Natural killer cell (primary cell): ENCODE results near the gene ZNF333. TPM values are rescaled to one million over a fixed set of nuclear protein-coding genes. Genes with fewer than 3 reads are reported as not detected.

Experiments used
- ATAC-seq, 3 donors: fragments of 150-1000 bp in 2 of 3; fragments of 200-7000 bp in 1 of 3; cut with Tn5 transposase; 1 replicate in 1 of 3; 2 replicates in 2 of 3; pipeline ENCODE4 v1.10.0; 2021; ENCODE audit warnings: mild to moderate bottlenecking in 2 of 3, moderate library complexity in 2 of 3
- DNase-seq, 2 donors: peaks; one replicate each; pipeline versions ENCODE4 v3.0.0 to v3.0.0-alpha.2; 2013 to 2021; ENCODE audit warnings: mixed read lengths in 1 of 2
- H3K27ac ChIP-seq: one replicate; pipeline ENCODE4 v1.5.1; 2013; ENCODE audit warnings: mild to moderate bottlenecking, low read length
- H3K27me3 ChIP-seq: one replicate; pipeline ENCODE4 v1.6.1; 2013; ENCODE audit warnings: low read length; ENCODE audit not compliant: control insufficient read depth, insufficient read depth
- H3K36me3 ChIP-seq: one replicate; pipeline ENCODE4 v1.6.1; 2013; ENCODE audit warnings: low read length; ENCODE audit not compliant: control insufficient read depth, insufficient read depth
- H3K4me1 ChIP-seq: one replicate; pipeline ENCODE4 v1.6.1; 2013; ENCODE audit warnings: low read length; ENCODE audit not compliant: control insufficient read depth, insufficient read depth
- H3K4me3 ChIP-seq: one replicate; pipeline ENCODE4 v1.5.1; 2013; ENCODE audit warnings: low read length
- H3K9me3 ChIP-seq: one replicate; pipeline ENCODE4 v1.6.1; 2013; ENCODE audit warnings: low read length; ENCODE audit not compliant: control insufficient read depth, insufficient read depth
- H3K27ac Mint-ChIP-seq, 2 donors: one replicate each; pipeline ENCODE4 v1.8.0; 2022; ENCODE audit warnings: mild to moderate bottlenecking in 2 of 2, mixed read lengths in 2 of 2, moderate library complexity in 1 of 2
- H3K27me3 Mint-ChIP-seq, 2 donors: one replicate each; pipeline ENCODE4 v1.8.0; 2022; ENCODE audit warnings: low read depth in 2 of 2, mixed read lengths in 2 of 2
- H3K36me3 Mint-ChIP-seq: one replicate; pipeline ENCODE4 v1.8.0; 2022; ENCODE audit warnings: mixed read lengths
- H3K4me1 Mint-ChIP-seq, 2 donors: one replicate each; pipeline ENCODE4 v1.8.0; 2022; ENCODE audit warnings: mixed read lengths in 2 of 2
- H3K4me3 Mint-ChIP-seq: one replicate; pipeline ENCODE4 v1.8.0; 2022; ENCODE audit warnings: mild to moderate bottlenecking, moderate library complexity, mixed read lengths
- H3K9me3 Mint-ChIP-seq, 2 donors: one replicate each; pipeline ENCODE4 v1.8.0; 2022; ENCODE audit warnings: mixed read lengths in 2 of 2
- WGBS: methylation state at CpG from one replicate; pipeline ENCODE4 v1.1.7; 2013; ENCODE audit warnings: missing lambda C conversion rate; ENCODE audit not compliant: insufficient coverage; 5-methylcytosine and 5-hydroxymethylcytosine counted together
- intact Hi-C: fragments of 100-400 bp; cut with micrococcal nuclease; formaldehyde crosslinking; loops from one replicate; pipeline ENCODE4 v1.14.2; 2022
- total RNA-seq, 4 donors: library from RNA; stranded (reverse); fragments of 120-200 nt in 1 of 4; gene quantifications; one replicate each; pipeline versions ENCODE4 v1.2.3 to v1.2.4, GENCODE V29; 2013 to 2022
- TF ChIP-seq, protein P1 (sequence below): fragments of 200-600 bp; IDR thresholded peaks from one replicate; pipeline ENCODE4 v1.8.0; 2022; ENCODE audit warnings: antibody characterized with exemption

ZNF333 gene
- total RNA-seq, 3 donors from 2014 or later (not counting 1 experiment from before 2014, with no cell fraction given), result 25.9 to 37.9 (median 31.6) TPM

DNA sequence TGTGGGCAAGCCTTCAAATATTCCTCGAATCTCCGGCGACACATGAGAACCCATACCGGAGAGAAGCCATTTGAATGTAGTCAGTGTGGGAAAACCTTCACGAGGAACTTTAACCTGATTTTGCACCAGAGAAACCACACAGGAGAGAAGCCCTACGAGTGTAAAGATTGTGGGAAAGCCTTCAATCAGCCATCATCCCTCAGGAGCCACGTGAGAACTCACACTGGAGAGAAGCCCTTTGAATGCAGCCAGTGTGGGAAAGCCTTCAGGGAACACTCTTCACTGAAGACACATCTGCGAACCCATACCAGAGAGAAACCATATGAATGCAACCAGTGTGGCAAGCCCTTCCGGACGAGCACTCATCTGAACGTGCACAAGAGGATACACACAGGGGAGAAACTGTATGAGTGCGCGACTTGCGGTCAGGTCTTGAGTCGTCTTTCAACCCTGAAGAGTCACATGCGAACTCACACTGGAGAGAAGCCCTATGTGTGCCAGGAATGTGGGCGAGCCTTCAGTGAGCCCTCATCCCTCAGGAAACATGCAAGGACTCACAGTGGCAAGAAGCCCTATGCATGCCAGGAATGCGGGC lies 28.8 kb downstream of the ZNF333 start:
- H3K36me3 ChIP-seq, result peaks cover 46% of the 10 kb centered on the region
- TF ChIP-seq, protein P1, sequence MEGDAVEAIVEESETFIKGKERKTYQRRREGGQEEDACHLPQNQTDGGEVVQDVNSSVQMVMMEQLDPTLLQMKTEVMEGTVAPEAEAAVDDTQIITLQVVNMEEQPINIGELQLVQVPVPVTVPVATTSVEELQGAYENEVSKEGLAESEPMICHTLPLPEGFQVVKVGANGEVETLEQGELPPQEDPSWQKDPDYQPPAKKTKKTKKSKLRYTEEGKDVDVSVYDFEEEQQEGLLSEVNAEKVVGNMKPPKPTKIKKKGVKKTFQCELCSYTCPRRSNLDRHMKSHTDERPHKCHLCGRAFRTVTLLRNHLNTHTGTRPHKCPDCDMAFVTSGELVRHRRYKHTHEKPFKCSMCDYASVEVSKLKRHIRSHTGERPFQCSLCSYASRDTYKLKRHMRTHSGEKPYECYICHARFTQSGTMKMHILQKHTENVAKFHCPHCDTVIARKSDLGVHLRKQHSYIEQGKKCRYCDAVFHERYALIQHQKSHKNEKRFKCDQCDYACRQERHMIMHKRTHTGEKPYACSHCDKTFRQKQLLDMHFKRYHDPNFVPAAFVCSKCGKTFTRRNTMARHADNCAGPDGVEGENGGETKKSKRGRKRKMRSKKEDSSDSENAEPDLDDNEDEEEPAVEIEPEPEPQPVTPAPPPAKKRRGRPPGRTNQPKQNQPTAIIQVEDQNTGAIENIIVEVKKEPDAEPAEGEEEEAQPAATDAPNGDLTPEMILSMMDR, result no peak
- H3K27ac Mint-ChIP-seq, result no peak overlapping the region
- H3K36me3 Mint-ChIP-seq, result peaks cover 75% of the 10 kb centered on the region
- H3K27me3 ChIP-seq, result no peaks in the 10 kb centered on the region
- peaks cover 0 to 13% of the 10 kb centered on the region in 2 donors for H3K4me1 Mint-ChIP-seq
- intact Hi-C loops, result no loop called here
- 94% methylated on average over 17 of the region's 18 CpGs for WGBS
- H3K27me3 Mint-ChIP-seq, result no peaks in the 10 kb centered on the region
- no peak overlapping the region for H3K4me3 ChIP-seq
- peaks cover 50% of the 10 kb centered on the region for H3K9me3 ChIP-seq
- H3K9me3 Mint-ChIP-seq, result peaks cover 11 to 20% of the 10 kb centered on the region in 2 donors
- H3K4me1 ChIP-seq, result no peaks in the 10 kb centered on the region
- no peak for ATAC-seq
- no peak for DNase-seq
- no peak overlapping the region for H3K4me3 Mint-ChIP-seq
- no peak overlapping the region for H3K27ac ChIP-seq

DNA sequence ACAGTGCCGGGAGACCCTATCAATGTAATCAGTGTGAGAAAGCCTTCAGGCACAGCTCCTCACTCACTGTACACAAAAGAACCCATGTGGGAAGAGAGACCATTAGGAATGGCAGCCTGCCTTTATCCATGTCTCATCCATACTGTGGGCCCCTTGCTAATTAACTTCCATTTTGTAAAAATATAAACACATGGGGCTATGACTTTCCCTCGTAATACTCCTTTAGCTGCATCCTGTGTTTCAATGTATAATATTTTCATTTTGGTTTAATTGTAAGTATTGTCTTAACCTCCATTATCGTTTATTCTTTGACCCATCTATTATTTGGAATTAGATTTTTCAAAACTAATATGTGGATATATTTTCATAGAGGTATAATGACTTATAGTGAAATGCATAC lies 29.3 kb downstream of the ZNF333 start:
- Mint-ChIP-seq H3K27me3 (no peaks in the 10 kb centered on the region), H3K27ac (no peak overlapping the region), H3K4me3 (no peak overlapping the region), H3K36me3 (peaks cover 76% of the 10 kb centered on the region), H3K4me1 (peaks cover 0 to 10% of the 10 kb centered on the region in 2 donors), H3K9me3 (peaks cover 11 to 20% of the 10 kb centered on the region in 2 donors)
- DNase-seq (no peak), ATAC-seq (no peak)
- intact Hi-C loops, result no loop called here
- peaks cover 54% of the 10 kb centered on the region for H3K9me3 ChIP-seq
- no peaks in the 10 kb centered on the region for H3K27me3 ChIP-seq
- H3K36me3 ChIP-seq, result peaks cover 44% of the 10 kb centered on the region
- TF ChIP-seq, protein P1, result no peak
- H3K27ac ChIP-seq, result no peak overlapping the region
- WGBS, result 100% methylated on average over 1 of the region's 3 CpGs
- no peaks in the 10 kb centered on the region for H3K4me1 ChIP-seq
- H3K4me3 ChIP-seq, result no peak overlapping the region

DNA sequence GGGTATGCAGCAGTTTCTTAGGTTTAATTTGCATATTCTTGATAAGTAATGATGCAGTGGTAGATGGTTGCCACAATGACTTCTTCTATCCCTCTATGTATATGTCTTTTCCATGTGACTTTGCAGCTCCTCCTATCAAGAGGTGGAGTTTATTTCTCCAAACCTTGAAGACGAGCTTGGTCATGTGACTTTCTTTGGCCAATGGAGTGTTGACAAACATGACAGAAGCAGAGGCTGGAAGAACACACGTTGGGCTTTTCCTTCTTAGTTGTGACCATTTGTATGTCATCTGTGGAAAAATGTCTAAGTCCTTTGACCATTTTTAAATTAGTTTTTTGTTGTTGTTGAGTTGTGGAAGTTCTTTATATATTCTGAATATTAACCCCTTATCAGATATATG lies 32.3 kb downstream of the ZNF333 start:
- no peak for DNase-seq
- TF ChIP-seq, protein P1, result no peak
- Mint-ChIP-seq H3K9me3 (peaks cover 19 to 25% of the 10 kb centered on the region in 2 donors), H3K4me3 (no peak overlapping the region), H3K36me3 (peaks cover 77% of the 10 kb centered on the region), H3K27ac (no peak overlapping the region), H3K27me3 (no peaks in the 10 kb centered on the region), H3K4me1 (no peaks in the 10 kb centered on the region)
- no peak for ATAC-seq
- Histone ChIP-seq H3K4me1 (no peaks in the 10 kb centered on the region), H3K9me3 (peaks cover 59% of the 10 kb centered on the region), H3K27ac (no peak overlapping the region), H3K36me3 (peaks cover 22% of the 10 kb centered on the region), H3K27me3 (no peaks in the 10 kb centered on the region), H3K4me3 (no peak overlapping the region)
- 94% methylated on average over 2 of the region's 2 CpGs for WGBS
- intact Hi-C loops, result no loop called here

DNA sequence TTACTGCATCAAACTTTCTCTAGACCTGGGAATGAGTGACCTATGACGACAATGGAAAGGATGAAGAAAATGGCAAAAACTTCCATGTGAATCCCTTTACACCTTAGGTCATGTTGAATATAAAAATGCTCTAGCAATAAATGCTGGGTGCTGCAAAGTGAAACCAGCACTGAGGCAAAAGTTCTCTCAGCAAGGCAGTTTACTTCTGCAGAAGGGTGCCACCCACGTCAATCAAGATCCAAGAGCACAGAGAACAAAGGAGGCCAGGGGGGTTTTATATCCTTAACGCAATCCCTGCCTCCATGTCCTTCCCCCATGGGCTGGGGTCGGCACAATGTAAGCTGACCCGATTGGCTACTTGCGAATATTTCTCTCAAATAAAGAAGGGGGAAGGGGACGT lies 38.7 kb downstream of the ZNF333 start:
- ATAC-seq, result no peak
- peaks cover 14 to 22% of the 10 kb centered on the region in 2 donors for H3K9me3 Mint-ChIP-seq
- H3K27me3 Mint-ChIP-seq, result peaks cover 0 to 3% of the 10 kb centered on the region in 2 donors

More for the DNA sequence above, 38.7 kb downstream of the ZNF333 start:
- TF ChIP-seq, protein P1, result no peak
- H3K4me1 Mint-ChIP-seq, result no peaks in the 10 kb centered on the region
- H3K4me3 ChIP-seq, result no peak overlapping the region
- H3K27ac ChIP-seq, result no peak overlapping the region
- no peaks in the 10 kb centered on the region for H3K27me3 ChIP-seq
- H3K36me3 Mint-ChIP-seq, result peaks cover 35% of the 10 kb centered on the region
- intact Hi-C loops, result no loop called here
- H3K36me3 ChIP-seq, result no peaks in the 10 kb centered on the region
- DNase-seq, result no peak
- peaks cover 43% of the 10 kb centered on the region for H3K9me3 ChIP-seq
- no peaks in the 10 kb centered on the region for H3K4me1 ChIP-seq
- H3K4me3 Mint-ChIP-seq, result no peak overlapping the region
- H3K27ac Mint-ChIP-seq, result no peak overlapping the region
- WGBS, result 89% methylated on average over 7 of the region's 7 CpGs
